HG02840 (cell line): ENCODE measurements around the gene PRKAG2.

Experiments used
- ATAC-seq: cut with Tn5 transposase; IDR thresholded peaks from one replicate; pipeline ENCODE4 v1.9.1; 2021; ENCODE audit warnings: mild to moderate bottlenecking, moderate library complexity, moderate number of reproducible peaks; ENCODE audit not compliant: unreplicated experiment, low FRiP score

Gene PRKAG2

DNA sequence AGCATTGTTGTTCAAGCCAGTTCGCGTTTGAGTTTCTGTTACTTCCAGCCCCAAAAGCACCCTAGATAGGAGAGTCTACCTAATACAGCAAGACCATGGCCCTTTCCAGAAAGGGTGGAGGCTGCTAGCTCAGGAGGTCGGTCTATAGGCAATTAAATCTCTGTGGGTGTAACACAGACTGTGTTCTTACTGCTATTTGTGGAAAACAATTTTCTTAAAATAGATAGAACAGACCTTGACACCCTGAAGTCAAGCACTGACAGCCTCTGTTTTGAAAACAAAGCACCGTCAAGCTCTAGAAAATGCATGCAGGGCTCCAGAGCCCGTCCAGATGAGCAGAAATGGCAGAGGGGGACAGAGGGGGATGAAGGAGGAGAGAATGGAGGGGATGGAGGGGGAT is 156.6 kb downstream of the PRKAG2 start:
- no peak for ATAC-seq

DNA sequence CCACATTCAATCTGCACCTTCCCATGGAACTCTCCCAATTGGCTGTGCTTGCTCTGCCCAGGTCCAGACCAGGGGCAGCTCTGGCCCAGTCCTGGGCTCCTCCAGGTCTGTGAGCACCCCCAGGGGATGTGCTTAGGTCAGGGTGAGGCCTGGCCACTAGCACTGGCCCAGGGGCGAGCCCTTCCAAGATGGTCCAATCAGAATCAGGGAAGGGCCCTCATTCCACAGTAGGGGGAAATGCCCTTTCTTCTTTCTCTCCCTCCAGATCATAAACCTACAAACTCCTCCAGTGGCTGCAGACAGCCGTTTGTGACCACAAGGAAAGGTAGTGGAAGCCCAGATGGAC is 157.0 kb downstream of the PRKAG2 start:
- ATAC-seq, result no peak

- ATAC-seq, result no peak
Observed at GRCh38 chr7:151719031-151719896, 157.7 kb downstream of the PRKAG2 start.

DNA sequence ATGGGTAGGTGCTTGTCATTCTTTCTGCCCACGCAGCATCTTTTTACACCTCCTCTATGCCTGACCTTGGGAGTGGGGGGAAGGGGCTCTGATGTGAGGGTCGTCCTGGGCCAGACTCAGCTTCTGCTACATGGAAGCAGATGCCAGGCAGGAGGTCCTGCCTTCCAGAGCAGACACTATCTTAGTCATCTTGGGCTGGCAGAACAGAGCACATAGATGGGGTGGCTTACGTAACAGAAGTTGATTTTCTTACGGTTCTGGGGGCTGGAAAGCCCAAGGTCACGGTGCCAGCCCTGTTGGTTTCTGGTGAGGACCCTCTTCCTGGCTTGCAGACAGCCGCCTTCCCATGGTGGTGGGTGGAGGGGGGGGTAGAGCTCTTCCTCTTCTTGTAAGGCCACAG is 159.0 kb downstream of the PRKAG2 start:
- no peak for ATAC-seq

DNA sequence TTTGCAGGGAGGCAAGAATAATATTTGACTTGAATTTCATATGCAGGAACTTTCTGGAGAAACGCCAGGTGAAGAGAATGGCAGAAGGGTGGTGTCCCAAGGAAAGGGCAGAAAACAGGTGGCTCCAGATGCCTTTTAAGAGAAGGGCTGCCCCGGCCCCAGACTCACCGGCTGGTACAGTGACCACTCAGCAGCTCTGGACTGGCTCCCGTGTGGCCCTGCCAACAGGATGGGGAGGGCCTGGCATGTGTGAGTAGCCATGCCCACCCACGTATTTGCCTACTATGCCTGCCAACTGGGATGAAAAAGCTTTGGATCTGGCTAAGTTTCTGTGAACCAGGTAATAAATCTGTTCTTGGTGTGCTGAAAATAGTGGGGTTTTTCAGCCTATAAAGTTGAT is 159.5 kb downstream of the PRKAG2 start:
- ATAC-seq, result no peak

- ATAC-seq, result no peak
Observed at GRCh38 chr7:151716323-151716722, 160.6 kb downstream of the PRKAG2 start.

- ATAC-seq, result no peak
Observed at GRCh38 chr7:151715666-151716315, 161.1 kb downstream of the PRKAG2 start.

DNA sequence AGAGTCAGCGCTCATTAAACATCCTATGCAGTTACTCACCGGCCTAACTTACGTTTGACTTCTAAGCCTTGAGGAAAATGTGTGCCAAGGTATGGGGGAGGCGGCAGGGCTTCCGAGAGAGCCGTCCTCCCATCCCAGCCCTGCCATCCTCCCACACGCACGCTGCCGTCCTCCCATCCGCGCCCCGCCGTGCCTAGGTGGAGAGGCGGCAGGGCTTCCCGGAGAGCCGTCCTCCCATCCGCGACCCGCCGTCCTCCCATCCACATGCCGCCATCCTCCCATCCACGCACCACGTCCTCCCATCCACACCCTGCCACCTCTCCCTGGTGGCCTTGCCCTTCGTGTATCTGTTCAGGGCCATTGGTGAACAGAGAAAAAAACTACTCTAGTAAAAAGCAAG is 162.7 kb downstream of the PRKAG2 start:
- no peak for ATAC-seq

- ATAC-seq, result no peak
Observed at GRCh38 chr7:151712810-151713125, 164.1 kb downstream of the PRKAG2 start.

- no peak for ATAC-seq
Observed at GRCh38 chr7:151711906-151712809, 164.8 kb downstream of the PRKAG2 start.

GRCh38 chr7:151711435-151711872 is 165.5 kb downstream of the PRKAG2 start:
- ATAC-seq, result no peak

DNA sequence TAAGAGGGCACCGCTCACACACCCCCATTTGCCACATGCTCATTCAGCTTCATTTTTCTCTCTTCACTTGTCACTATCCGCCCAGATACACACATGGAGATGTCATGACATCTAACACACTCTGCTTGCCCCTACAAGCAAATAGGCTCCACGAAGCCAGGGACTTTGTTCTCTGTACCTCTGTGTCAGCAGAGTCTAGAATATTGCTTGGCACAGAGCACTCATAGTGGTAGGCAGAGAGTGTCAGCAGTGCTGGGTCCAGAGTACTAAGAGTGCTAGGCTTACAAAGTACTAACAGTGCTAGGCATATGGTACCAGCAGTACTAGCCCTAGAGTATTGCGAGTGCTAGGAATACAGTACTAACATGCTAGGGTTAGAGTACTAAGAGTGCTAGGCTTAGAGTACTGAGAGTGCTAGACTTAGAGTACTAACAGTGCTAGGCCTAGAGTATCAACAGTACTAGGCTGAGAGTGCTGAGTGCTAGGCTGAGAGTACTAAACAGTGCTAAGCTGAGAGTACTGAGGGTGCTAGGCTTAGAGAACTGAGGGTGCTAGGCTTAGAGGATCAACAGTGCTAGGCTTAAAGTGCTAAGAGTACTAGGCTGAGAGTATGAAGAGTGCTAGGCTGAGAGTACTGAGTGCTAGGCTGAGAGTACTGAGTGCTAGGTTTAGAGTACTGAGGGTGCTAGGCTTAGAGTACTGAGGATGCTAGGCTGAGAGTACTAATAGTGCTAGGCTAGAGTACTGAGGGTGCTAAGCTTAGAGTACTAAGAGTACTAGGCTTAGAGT is 166.1 kb downstream of the PRKAG2 start:
- no peak for ATAC-seq

DNA sequence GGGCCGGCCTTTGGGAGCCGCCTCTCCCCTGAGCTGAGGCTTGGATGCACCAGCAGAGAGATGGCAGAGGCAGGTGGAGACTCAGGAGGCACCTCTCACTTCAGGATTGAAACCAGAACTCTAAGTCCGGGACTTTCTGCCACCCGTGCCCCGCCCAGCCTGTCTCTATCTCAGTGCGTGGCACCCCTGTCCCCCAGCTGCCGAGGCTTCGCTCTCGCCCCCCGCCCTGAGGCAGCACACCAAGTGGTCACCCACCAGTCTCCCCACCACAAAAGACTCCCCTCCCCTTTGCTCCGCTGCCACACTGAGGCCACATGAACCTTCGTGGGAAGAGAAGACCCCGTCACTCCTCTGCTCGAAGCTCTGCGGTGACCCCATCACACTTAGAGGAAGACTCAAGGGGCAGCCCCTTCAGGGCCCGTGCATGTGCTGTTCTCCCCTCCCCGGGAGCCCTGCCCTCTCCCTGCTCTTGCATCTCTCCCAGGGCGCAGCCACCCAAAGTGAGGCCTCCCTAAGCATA is 166.7 kb downstream of the PRKAG2 start:
- no peak for ATAC-seq

- no peak for ATAC-seq
Observed at GRCh38 chr7:151709141-151710038, 167.5 kb downstream of the PRKAG2 start.

DNA sequence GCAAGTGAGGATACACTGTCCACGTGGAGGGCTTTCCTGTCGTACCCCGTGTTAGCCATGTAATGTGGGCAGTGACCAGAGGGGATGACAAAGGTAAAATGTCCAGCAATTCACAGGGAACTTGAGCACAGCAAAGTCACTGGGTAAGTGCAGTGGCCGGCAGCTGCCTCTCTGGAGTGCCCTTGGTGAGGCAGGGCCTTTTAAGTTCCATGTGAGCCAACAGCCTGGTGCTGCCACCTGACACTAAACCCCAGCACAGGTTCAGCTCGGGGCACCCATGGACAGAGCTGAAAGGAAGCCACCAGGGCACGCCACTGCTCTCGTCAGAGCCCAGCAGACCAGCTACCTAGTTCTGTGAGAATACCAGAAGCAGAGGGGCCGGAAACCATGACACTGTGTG is 168.3 kb downstream of the PRKAG2 start:
- no peak for ATAC-seq

- no peak for ATAC-seq
Observed at GRCh38 chr7:151707757-151708156, 169.2 kb downstream of the PRKAG2 start.

- ATAC-seq, result no peak
Observed at GRCh38 chr7:151707105-151707469, 169.8 kb downstream of the PRKAG2 start.

DNA sequence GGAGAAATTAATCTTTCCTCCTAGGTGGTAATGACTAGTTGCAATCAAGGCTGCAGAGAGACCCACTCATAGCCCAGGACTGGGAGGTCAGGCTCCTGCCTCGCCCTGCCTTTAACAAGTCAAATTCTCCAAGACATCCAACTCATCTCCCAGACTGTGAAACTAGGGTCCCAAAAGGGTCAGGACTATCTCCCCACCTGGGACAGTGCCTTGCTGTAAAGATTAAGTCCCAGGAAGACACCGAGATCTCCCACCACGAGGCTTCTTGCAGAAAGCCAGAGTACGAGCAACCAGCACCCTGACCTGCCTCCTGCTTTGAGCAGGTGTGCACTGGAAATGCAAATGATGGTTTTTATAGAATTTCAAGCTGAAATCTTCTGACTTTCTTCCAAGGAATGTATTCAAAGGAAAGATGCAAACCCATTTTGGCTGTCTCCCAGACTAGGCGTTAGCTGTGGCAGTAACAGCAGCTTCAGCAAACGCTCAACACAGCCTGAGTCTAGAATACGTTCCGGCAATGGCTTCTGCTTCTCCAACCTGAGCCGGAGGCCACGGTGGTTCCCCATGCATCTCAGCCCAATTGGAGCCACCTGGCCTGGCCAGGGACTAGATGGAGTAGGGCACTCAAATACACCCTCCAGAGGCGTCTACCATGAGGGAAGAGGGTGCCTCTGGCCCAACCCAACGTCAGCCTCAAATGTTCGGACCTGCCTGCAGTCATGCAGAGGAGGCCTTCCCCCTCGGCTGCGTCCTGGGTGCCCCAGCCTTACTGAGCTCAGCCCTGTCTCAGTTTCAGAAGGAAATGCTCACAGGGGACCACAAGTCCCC is 170.4 kb downstream of the PRKAG2 start:
- no peak for ATAC-seq
